GM12875 (cell line): ENCODE results near the gene DNM3.

Experiments
- H3K4me3 ChIP-seq: one replicate; pipeline ENCODE4 v1.5.1; 2011; ENCODE audit warnings: low read depth, low read length, control low read depth
- TF ChIP-seq, protein P1 (sequence below): IDR thresholded peaks from 2 replicates; pipeline ENCODE4 v1.5.1; 2011; ENCODE audit warnings: low read depth, mild to moderate bottlenecking, control low read depth, inconsistent platforms, low read length, moderate library complexity, borderline replicate concordance; ENCODE audit not compliant: insufficient read depth

DNM3 gene

GRCh38 chr1:172145231-172145651 is 303.9 kb downstream of the DNM3 start:
- TF ChIP-seq, protein P1, sequence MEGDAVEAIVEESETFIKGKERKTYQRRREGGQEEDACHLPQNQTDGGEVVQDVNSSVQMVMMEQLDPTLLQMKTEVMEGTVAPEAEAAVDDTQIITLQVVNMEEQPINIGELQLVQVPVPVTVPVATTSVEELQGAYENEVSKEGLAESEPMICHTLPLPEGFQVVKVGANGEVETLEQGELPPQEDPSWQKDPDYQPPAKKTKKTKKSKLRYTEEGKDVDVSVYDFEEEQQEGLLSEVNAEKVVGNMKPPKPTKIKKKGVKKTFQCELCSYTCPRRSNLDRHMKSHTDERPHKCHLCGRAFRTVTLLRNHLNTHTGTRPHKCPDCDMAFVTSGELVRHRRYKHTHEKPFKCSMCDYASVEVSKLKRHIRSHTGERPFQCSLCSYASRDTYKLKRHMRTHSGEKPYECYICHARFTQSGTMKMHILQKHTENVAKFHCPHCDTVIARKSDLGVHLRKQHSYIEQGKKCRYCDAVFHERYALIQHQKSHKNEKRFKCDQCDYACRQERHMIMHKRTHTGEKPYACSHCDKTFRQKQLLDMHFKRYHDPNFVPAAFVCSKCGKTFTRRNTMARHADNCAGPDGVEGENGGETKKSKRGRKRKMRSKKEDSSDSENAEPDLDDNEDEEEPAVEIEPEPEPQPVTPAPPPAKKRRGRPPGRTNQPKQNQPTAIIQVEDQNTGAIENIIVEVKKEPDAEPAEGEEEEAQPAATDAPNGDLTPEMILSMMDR, result no peak
- no peak overlapping the region for H3K4me3 ChIP-seq

GRCh38 chr1:172145656-172146055 is 304.4 kb downstream of the DNM3 start:
- no peak overlapping the region for H3K4me3 ChIP-seq
- TF ChIP-seq, protein P1, result no peak

- H3K4me3 ChIP-seq, result no peak overlapping the region
- TF ChIP-seq, protein P1, result no peak
Measured at GRCh38 chr1:172146141-172146850, 305.0 kb downstream of the DNM3 start.

- TF ChIP-seq, protein P1, result no peak
- H3K4me3 ChIP-seq, result no peak overlapping the region
Measured at GRCh38 chr1:172147541-172147940, 306.2 kb downstream of the DNM3 start.

GRCh38 chr1:172148213-172148612 is 306.9 kb downstream of the DNM3 start:
- TF ChIP-seq, protein P1, result no peak
- no peak overlapping the region for H3K4me3 ChIP-seq

GRCh38 chr1:172148707-172149106 is 307.4 kb downstream of the DNM3 start:
- TF ChIP-seq, protein P1, result no peak
- H3K4me3 ChIP-seq, result no peak overlapping the region

DNA sequence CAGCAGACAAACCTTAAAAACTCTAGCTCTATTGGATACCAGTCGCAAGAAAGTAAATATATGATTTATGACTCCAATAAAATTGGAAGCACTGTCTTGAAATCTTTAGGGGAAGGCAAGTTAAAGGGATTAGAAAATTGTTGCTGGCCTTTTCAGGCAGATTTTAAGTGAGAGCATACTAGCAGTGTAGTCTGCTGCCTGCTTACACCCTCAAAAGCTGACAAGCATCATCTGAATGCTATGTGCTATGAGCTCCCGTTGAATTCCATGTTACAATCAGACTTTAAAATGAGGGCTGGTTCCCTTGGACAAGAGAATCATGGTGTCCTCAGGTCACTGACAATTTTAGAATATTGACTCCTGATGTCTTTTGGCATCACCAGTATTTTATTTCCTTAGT is 308.0 kb downstream of the DNM3 start:
- TF ChIP-seq, protein P1, result no peak

More for the DNA sequence above, 308.0 kb downstream of the DNM3 start:
- no peak overlapping the region for H3K4me3 ChIP-seq
